UCSD-AML1 (cell line): ENCODE measurements around the gene MRPL24.
"Not testable (repeated sequence)": the region's sequence is repeated elsewhere in the genome, so short reads cannot be mapped to it uniquely, and the experiment has no call there.

Experiments used
- DNase-seq: peaks from one replicate; lab custom pipeline; 2025; ENCODE audit not compliant: unreplicated experiment; lab: John Stamatoyannopoulos, UW

Gene MRPL24

GRCh38 chr1:156740741-156741480, at the start of gene MRPL24:
Gene MRPL24 (minus strand): TSS chr1:156741088. CDS start chr1:156738704, 2,384 bp downstream.
- DNase-seq: peak; percentile 97

- no peak for DNase-seq
Observed at GRCh38 chr1:156789621-156790318, 48.9 kb upstream of the MRPL24 start.

GRCh38 chr1:156788136-156788535, 47.2 kb upstream of the MRPL24 start:
- no peak for DNase-seq

- DNase-seq: no peak
Observed at GRCh38 chr1:156786640-156787039, 45.8 kb upstream of the MRPL24 start.

- no peak for DNase-seq
Observed at GRCh38 chr1:156785458-156785857, 44.6 kb upstream of the MRPL24 start.

- DNase-seq: no peak
Observed at GRCh38 chr1:156781585-156782186, 40.8 kb upstream of the MRPL24 start.

GRCh38 chr1:156777573-156777972, 36.7 kb upstream of the MRPL24 start:
- DNase-seq: no peak

- DNase-seq: no peak
Observed at GRCh38 chr1:156776942-156777341, 36.1 kb upstream of the MRPL24 start.

- no peak for DNase-seq
Observed at GRCh38 chr1:156775799-156776198, 34.9 kb upstream of the MRPL24 start.

- no peak for DNase-seq
Observed at GRCh38 chr1:156773607-156774006, 32.7 kb upstream of the MRPL24 start.

- DNase-seq: no peak
Observed at GRCh38 chr1:156772728-156773497, 32.0 kb upstream of the MRPL24 start.

- DNase-seq: no peak
Observed at GRCh38 chr1:156772222-156772621, 31.3 kb upstream of the MRPL24 start.

GRCh38 chr1:156768610-156769295, 27.9 kb upstream of the MRPL24 start:
- no peak for DNase-seq

GRCh38 chr1:156767879-156768604, 27.2 kb upstream of the MRPL24 start:
- DNase-seq: no peak

GRCh38 chr1:156767101-156767878, 26.4 kb upstream of the MRPL24 start, which contains the start of gene PRCC:
Gene PRCC (plus strand): TSS chr1:156767535. CDS start chr1:156767772, 237 bp downstream.
- DNase-seq: peak; percentile 97

- DNase-seq: no peak
Observed at GRCh38 chr1:156766298-156767100, 25.6 kb upstream of the MRPL24 start.

GRCh38 chr1:156765666-156766065, 24.8 kb upstream of the MRPL24 start:
- no peak for DNase-seq

GRCh38 chr1:156765136-156765535, 24.2 kb upstream of the MRPL24 start:
- not testable (repeated sequence) for DNase-seq

- no peak for DNase-seq
Observed at GRCh38 chr1:156760796-156761104, 19.9 kb upstream of the MRPL24 start.
